Osteoblast (primary cell): ENCODE data around the gene BEND3. TPM values are rescaled to one million over a fixed set of nuclear protein-coding genes. Genes with fewer than 3 reads are reported as not detected.

Experiments used
- DNase-seq: peaks from one replicate; pipeline ENCODE4 v3.0.0; 2011; ENCODE audit warnings: low spot score, mixed read lengths; ENCODE audit not compliant: insufficient read length; ENCODE audit errors: missing footprints
- H2AFZ ChIP-seq: 2 replicates; pipeline ENCODE4 v1.6.0; 2011; ENCODE audit warnings: mild to moderate bottlenecking, low read length
- H3K27ac ChIP-seq: 2 replicates; pipeline ENCODE4 v1.5.1; 2011; ENCODE audit warnings: mild to moderate bottlenecking, low read depth, low read length, moderate library complexity
- H3K27me3 ChIP-seq: 2 replicates; pipeline ENCODE4 v1.6.0; 2012; ENCODE audit warnings: mild to moderate bottlenecking, control low read depth, inconsistent platforms, low read length, moderate library complexity; ENCODE audit not compliant: insufficient read depth
- H3K36me3 ChIP-seq: 2 replicates; pipeline ENCODE4 v1.5.1; 2011; ENCODE audit warnings: mild to moderate bottlenecking, low read length, control low read depth, moderate library complexity; ENCODE audit not compliant: insufficient read depth
- H3K4me1 ChIP-seq: 2 replicates; pipeline ENCODE4 v1.5.1; 2011; ENCODE audit warnings: mild to moderate bottlenecking, low read length, control low read depth, moderate library complexity; ENCODE audit not compliant: insufficient read depth
- H3K4me2 ChIP-seq: 2 replicates; pipeline ENCODE4 v1.6.0; 2011; ENCODE audit warnings: mild to moderate bottlenecking, low read length; ENCODE audit not compliant: insufficient read depth
- H3K4me3 ChIP-seq: fragments of 200-600 bp; sonication (generic); 3 replicates; pipeline ENCODE4 v1.5.1; 2012; ENCODE audit warnings: mild to moderate bottlenecking, low read length, inconsistent platforms; ENCODE audit not compliant: insufficient read depth
- H3K79me2 ChIP-seq: 2 replicates; pipeline ENCODE4 v1.6.0; 2012; ENCODE audit warnings: mild to moderate bottlenecking, low read length, control low read depth, inconsistent platforms; ENCODE audit not compliant: insufficient read depth
- H3K9me3 ChIP-seq: 2 replicates; pipeline ENCODE4 v1.5.1; 2011; ENCODE audit warnings: low read depth, low read length, control low read depth
- H4K20me1 ChIP-seq: 2 replicates; pipeline ENCODE4 v1.6.0; 2012; ENCODE audit warnings: mild to moderate bottlenecking, low read length, control low read depth; ENCODE audit not compliant: insufficient read depth
- CTCF ChIP-seq: IDR thresholded peaks from 2 replicates; pipeline ENCODE4 v1.5.1; 2011; ENCODE audit warnings: mild to moderate bottlenecking, low read depth, low read length, moderate library complexity; ENCODE audit errors: extremely low read depth
- total RNA-seq: library from RNA; depleted of rRNA; stranded (reverse); fragments of >200 nt; gene quantifications from 2 replicates; pipeline ENCODE4 v1.2.3, GENCODE V29; 2012

Gene BEND3
- total RNA-seq, 1 donor, result 3.6 TPM

- Histone ChIP-seq H3K4me3 (peak overlapping the region; percentile 75), H3K27me3 (peaks cover 22% of the 10 kb centered on the region), H2AFZ (peak overlapping the region; percentile 80), H3K79me2 (no peaks in the 10 kb centered on the region), H4K20me1 (no peaks in the 10 kb centered on the region), H3K4me2 (peak overlapping the region; percentile 95), H3K9me3 (no peaks in the 10 kb centered on the region), H3K27ac (no peak overlapping the region), H3K36me3 (no peaks in the 10 kb centered on the region), H3K4me1 (peaks cover 12% of the 10 kb centered on the region)
- DNase-seq, result peak; percentile 88
- TF ChIP-seq CTCF, result no peak
These were observed 1.1 kb upstream of the BEND3 start for GRCh38 chr6:107116328-107116892.

GRCh38 chr6:107115695-107116327 is 496 bp upstream of the BEND3 start:
- Histone ChIP-seq H3K79me2 (no peaks in the 10 kb centered on the region), H3K36me3 (no peaks in the 10 kb centered on the region), H3K27ac (no peak overlapping the region), H3K4me2 (peak overlapping the region; percentile 95), H4K20me1 (no peaks in the 10 kb centered on the region), H2AFZ (peak overlapping the region; percentile 80), H3K4me1 (peaks cover 12% of the 10 kb centered on the region), H3K27me3 (peaks cover 22% of the 10 kb centered on the region), H3K4me3 (peak overlapping the region; percentile 75), H3K9me3 (no peaks in the 10 kb centered on the region)
- DNase-seq, result peak; percentile 92
- TF ChIP-seq CTCF, result no peak

GRCh38 chr6:107114213-107114925 is 946 bp downstream of the BEND3 start:
- DNase-seq, result peak; percentile 99
- TF ChIP-seq CTCF, result peak; percentile 52
- peaks cover 12% of the 10 kb centered on the region for H3K4me1 ChIP-seq
- H3K4me3 ChIP-seq, result peak overlapping the region; percentile 68
- H3K27me3 ChIP-seq, result peaks cover 22% of the 10 kb centered on the region
- H4K20me1 ChIP-seq, result no peaks in the 10 kb centered on the region
- H3K79me2 ChIP-seq, result no peaks in the 10 kb centered on the region
- peak overlapping the region; percentile 69 for H3K4me2 ChIP-seq
- no peak overlapping the region for H3K27ac ChIP-seq
- peak overlapping the region; percentile 38 for H2AFZ ChIP-seq
- H3K36me3 ChIP-seq, result no peaks in the 10 kb centered on the region
- H3K9me3 ChIP-seq, result no peaks in the 10 kb centered on the region

- Histone ChIP-seq H3K79me2 (no peaks in the 10 kb centered on the region), H4K20me1 (no peaks in the 10 kb centered on the region), H3K4me2 (no peak overlapping the region), H3K36me3 (no peaks in the 10 kb centered on the region), H3K4me3 (no peak overlapping the region), H2AFZ (no peak overlapping the region), H3K27me3 (no peaks in the 10 kb centered on the region), H3K27ac (no peak overlapping the region), H3K9me3 (no peaks in the 10 kb centered on the region), H3K4me1 (peaks cover 9% of the 10 kb centered on the region)
- no peak for TF ChIP-seq CTCF
- DNase-seq, result no peak
These were observed 5.1 kb downstream of the BEND3 start for GRCh38 chr6:107110200-107110599.
